HG03103 (cell line): ENCODE data around the gene FILIP1L.

Experiments used
- ATAC-seq: cut with Tn5 transposase; IDR thresholded peaks from one replicate; pipeline ENCODE4 v1.9.1; 2021; ENCODE audit warnings: low read depth; ENCODE audit not compliant: unreplicated experiment

FILIP1L gene

DNA sequence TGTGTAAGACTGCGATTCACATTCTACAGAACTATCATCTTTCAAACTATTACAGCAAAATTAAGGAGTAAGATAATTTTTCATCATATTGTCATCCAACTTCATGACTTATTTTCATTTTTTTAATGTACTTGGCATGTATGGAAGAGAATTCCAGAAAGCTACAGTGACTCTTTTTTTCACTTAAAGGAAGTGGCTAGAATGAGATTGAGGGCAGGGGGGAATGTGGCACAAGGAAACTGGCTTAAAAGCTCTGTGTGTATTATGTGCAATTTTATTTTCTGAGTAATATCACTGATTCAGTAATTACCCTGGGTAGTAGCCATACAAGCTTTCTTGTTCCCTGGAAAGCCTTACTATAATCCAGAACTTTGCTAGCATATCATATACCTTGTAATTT is 94.6 kb downstream of the FILIP1L start:
- no peak for ATAC-seq

DNA sequence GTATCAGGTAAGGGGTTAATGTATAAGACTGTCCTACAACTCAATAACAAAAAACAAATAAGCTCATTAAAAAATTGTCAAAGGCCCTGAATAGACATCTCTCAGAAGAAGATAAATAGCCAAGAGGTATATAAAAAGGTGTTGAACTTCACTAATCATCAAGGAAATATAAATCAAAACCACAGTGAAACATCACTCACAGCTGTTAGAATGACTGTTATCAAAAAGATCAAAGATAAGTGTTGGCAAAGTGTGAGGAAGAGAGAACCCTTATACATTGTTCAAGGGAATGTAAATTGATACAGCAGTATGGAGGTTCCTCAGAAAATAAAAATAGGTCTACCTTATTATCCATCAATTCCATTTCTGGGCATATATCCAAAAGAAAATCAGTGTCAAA is 95.5 kb downstream of the FILIP1L start:
- ATAC-seq: no peak

DNA sequence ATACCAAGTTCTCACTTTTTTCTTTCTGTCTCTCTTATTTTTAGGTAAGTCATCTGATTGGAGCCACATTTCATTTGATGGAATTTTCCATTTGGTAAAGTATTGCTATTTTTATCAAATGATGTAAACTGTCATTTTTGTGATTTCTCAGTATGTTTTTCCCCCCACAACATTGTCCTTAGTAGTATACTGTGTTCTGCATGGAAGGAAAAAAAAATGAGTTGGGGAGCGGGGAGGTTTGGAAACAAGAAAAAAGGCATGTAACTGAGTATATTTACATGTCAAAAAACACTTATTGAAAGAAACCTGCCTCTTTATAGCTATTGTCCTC is 104.2 kb downstream of the FILIP1L start:
- ATAC-seq: no peak

DNA sequence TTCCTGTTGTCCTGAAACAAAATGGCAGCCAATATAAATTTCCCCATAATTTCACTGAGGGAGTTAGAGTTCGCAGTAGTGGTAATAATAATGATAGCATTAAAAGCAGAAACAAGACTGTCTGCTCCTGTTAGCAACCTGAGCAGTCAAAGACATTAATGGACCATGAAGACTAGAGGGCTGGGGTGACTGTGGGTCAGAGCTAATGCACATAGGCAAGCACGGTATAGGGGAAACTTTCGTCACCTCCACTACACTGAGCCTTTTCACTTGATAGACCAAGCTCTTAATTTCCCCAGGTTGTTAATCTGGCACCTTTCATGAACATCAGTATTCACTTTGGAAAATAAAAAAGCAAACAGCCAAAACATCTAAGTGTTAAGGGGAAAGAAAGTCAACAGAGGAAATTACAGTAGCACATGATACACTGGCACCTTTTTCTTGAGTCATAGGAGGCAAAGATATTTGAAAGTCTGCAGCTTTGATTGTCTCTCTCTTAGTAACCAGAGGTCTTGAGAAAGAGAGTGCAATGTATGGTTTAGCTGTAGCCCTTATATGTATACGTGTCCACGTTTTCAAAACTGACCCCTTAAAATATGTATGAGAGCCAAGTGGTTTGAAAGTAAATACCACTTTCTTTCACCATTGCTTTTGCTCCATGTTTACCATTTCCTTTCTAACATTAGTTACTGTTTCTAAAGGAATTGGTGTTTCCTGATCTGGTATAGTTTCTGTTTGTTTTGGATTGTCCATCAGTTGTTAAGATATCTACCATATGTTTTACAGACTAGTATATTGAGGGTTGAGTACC is 104.8 kb downstream of the FILIP1L start:
- ATAC-seq: no peak

DNA sequence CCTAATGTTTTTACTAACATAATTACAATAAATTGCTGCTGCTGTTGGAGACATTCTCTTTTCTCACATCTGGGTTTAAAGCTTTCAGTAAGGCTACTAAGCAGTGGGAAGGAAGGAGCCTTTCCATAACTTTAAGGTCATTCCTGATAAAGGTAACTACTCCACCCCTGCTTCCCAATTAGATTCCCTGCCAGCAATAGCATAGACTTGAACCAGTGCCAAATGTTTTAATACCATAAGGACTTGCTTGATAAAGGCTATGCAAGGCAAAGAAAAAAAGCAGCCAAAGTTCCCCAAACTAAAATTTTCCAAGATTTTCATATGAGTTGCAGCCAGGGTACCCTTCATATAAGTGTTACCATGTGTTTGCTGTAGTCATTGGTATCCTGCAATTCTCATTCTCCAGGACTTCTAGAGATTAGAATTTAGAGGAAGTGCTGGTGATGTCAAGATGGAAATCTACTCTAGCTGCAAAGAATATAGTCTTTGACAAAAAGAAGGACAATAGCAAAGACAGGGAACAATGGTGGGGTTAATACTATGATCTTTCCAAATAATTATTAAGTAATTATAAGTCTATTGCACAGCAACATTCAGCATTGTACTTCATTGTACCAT is 106.1 kb downstream of the FILIP1L start:
- ATAC-seq: no peak

DNA sequence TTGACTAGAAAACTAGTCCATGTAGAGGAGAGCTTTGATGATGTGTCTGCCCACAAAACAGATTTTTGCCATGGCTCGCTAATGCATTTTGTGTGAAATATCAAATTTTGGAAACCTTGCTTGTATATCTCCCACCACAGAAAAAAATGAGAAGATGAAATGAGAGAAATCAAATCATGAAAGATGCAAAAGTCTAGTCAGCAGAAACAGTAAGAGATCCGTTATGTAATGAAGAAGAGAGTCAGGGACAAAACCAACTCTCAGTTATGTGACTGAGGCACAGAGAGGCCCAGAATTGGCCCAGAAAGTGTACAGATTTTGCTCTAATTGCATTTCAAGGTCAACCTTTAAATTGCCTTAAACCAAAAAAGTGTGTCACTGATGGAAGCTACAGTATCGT is 107.0 kb downstream of the FILIP1L start:
- ATAC-seq: no peak

DNA sequence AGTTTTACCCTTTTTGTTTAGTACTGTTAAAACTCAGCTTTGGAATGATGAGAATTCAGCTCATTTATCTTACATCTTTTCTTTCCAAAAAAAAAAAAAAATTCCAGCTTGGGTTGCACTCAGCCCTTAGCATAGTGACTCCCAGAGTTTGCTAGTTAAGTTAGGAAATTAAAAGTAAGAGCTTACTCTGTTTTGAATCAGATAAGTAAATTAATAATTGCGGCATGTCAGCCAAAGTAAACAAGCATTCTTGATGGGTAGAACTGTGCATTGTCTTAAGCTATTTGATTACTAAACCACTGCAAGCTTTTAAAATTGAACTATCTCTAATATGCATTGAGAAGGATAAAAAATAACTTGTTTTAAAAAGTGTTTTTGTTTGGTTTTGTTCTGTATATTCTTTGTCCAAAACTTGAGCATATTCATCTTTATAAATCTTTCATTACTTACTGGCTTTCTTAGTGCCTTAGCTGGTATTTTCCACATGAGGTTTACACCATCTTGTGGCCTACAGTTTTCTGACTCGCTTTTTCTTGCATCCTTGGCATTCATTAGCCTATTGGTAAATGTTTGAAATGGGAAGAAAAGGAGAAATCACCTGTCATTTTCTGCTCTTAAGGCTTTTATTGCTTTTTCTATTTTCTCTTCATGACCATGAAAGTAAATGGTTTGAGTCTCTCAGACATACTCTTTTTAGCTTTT is 107.6 kb downstream of the FILIP1L start:
- ATAC-seq: no peak

DNA sequence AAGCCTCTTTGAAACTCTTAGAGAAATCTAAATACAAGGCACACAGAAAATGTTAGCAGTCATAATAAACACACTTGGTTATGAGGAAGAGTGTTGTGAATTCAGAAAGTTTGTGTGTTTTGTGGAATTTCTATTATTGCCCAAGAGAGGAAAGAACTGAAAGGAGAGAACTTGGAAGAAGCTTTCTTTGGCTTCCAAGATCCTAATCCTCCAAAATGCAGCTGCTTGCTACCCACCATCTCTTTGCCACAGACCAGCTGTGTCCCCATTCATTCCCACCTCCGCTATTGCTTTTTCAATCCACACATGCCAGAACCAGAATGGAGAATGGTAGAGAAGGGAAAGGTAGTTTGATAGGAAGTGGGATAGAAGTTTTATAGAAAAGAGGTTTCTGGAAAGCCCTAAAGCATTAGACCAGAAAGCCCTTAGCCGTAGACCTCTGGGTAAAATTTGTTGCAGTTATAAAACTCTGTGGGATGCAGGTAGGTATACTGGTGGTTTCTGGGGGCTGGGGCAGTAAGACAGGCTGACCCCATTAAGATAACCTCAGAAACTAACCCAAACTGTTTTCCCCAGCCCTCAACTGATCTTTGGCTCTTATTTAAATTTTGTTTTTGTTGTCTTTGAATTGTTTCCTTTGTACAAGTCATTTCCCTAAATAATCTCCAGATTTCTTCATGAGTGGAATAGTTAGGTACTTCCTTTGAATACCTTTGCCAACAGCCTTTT is 108.5 kb downstream of the FILIP1L start:
- no peak for ATAC-seq

DNA sequence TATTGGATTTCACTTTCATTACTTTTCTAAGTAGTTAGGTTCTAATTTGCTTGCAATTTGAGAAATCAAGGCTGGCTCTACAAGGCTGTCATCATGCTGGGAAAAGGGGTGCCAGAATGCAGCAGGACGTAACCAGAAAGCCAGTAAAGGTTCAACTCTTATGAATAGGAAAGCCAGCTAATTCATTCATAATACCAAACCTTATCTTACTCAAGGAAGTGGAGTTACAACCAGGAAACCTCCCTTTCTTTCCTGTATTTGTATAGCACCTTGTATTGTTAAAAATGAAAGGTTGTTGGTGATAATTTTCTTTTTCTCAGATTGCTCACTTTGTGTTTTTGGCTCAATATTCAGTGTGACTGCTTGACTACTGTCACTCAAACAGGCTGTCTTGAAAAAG is 109.4 kb downstream of the FILIP1L start:
- no peak for ATAC-seq

DNA sequence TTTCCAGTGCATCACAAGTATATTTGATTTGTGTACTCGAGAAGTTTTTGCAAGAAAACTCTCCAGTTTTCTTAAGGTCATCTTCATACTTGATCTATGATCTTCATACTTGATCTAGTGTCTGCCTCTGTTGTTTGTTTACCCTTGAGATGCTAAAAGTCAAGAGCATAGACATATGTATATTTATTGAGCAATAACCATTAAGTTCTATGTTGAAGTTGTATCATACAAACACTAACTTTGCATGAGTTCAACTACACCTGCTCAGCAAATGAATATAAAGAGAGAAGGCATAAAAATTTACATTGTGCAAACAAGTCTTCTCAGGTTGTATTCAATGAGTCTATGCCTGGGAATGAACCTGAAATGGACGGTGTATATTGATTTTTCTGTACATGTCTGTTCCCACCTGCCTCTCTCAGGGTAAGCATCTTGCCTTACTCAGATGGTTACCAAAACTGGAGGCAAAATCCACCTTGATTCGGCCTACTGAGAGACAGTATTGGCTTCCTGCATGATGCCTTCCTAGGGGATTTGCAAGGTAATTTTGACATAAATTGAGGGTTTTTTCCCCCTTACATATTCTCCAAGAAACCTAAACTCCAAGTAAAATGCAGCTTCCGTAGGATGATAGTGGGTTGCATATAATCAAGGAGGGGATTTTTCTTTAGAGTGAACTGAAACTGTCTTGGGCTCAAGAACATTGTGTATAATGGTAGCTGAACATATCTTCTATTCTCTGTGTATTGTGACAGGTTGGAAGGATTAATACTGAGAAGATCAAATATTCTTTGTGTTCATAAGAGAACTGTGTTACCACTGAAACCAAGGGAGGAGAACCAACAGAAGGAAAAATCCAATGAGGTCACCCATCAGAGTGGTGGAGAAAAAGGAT is 110.4 kb downstream of the FILIP1L start:
- no peak for ATAC-seq

DNA sequence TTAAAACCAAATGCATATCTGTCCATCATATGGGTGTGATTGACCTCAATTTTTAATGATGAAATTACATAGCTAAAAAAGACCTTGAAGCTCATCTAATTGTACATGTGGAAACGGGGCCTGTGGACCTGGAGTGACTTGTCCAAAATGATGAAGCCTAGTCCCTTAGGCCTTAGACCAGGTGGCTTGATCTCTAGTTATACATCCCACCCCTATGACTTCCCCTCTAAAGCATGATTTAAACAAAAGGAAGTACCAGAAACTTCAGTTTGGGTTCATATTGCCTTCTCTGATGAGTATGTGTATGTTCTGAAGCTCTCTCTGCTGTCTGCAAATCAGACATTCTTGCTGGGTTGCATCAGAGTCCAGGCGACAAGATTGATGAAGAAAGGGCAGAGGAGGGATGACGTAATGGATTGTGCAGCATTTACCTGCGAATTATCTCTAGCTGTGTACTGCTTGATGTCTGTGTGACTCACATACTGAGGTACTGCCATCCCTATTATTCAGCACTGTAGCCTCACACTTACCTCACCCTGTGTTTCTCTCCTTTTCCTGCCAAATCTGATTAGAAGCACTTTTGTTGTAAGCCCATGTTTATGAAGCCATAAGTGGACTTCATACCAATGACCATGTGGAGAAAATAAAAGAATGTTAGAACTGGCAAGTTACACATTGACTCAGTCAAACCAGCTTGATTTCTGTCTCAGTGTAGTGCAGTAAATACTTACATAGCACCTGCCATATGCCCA is 111.5 kb downstream of the FILIP1L start:
- no peak for ATAC-seq

DNA sequence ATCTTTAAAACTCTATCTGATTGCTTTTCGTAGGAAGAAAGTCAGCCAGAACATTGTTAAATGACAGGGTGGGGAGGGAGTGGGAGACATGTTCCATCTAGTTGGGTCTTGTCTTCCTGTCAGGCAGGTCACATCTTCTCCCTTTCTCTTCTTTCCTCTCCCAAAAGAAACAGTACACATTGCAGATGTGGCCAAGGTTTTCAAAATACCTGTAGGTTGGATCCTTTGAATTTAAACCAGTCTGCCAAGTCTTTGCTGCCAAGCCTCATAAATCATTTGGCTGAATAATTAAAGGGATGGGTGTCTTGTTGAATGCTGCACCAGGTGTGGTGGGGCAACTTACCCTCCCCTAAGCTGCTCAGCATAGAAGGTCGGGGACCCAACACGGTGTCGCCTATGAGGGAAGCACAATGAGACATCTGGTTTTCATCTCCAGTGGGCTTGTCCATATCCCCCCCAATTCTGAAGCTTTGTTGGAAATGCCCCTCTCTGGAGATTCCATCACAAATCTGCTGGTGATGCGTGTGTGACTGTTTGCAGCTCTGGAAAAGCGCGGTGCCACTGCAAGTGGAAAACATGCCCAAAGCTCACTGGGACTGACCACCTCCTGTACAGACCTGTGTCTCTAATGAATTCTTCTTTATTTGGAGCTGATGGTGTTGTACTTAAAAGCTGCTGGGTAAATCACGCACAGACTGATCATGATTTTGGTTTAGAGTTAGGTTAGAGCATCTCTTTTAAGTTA is 112.6 kb downstream of the FILIP1L start:
- ATAC-seq: no peak

DNA sequence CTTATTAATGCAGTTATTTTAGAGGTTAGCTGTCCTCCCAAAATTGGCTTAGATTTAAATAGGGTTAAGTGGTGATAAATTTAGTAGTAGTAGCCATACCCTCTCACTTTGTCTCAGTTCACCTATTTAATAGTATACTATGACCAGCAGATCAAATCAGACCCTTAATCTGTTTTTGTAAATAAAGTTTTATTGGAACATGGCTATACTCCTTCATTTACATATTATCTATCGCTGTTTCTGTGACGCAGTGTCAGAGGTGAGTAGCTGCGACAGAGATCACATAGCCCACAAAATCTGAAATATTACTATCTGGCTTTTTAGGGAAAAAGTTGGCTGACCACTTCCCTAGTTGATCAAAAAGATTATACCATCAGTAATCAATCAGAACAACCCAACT is 113.2 kb downstream of the FILIP1L start:
- ATAC-seq: no peak

DNA sequence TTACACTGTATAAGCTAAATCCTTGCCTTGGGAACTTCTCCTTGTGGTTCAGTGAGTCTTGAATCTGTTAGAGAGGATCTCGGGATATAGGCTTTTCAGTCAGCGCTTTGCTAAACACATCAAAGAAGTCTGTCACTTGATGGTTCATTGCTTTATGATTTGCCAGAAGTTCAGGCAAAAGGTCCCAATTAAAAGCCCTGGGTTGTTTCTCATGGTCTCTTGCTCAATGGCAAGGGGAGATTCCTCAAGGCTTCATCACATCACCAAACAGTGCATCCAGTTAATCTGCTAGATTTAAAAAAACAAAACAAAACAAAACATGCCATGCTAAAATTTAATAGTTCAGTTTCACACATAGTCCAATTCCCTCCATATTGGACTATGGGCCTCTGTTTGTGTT is 114.8 kb downstream of the FILIP1L start:
- no peak for ATAC-seq

DNA sequence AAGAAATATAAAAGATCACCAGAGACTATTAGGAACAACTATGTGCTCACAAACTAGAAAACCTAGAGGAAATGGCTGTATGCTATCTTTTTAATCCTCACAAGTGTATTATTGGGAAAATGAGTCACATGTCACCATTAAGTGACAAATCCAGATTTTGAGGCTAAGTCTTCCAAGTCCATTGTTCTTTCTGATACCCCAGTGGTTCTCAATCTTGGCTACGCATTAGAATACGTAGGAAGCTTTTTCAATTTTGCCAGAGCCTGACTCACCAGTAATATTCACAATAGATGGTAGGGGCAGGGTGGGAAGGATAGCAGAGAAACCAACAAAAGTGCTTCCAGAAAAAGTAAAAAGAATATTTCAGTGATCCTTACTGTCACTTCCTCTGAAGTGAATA is 117.0 kb downstream of the FILIP1L start:
- ATAC-seq: no peak

DNA sequence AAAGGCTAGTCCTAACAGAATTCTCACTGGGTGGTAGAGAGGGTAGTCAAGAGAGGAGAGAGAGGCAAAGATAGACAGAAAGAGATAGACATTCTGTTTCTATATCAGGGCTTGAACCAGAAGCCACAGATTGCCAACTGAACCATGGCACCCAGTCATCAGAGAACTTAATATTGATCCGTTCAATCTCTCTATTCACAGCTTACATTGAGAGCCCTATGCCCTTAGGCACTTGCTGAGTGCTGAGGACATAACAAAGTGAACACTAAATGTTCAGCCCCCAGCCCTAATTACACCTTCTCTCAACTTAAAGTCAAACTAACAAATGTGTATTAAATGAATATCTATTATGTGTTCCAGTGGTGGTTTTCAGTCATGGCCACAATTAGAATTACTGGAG is 124.1 kb downstream of the FILIP1L start:
- no peak for ATAC-seq

DNA sequence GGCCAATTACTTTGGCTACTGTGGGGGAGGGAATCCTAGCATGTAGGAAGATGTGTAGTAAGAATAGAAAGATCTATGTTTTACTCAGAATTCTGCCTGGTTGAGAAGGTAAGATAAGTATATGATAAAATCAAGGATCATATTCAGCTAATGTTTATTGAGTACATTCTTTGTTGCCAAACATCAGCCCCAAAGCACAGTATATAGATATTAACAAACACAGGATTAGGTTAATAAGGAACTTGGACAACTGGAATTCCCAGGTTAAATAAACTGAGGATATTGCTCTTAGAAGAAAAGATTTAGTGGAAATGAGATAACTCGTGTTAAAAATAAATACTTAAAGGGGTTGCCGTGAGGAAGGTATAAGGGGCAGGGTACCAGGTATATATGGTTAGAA is 129.6 kb downstream of the FILIP1L start:
- ATAC-seq: no peak

DNA sequence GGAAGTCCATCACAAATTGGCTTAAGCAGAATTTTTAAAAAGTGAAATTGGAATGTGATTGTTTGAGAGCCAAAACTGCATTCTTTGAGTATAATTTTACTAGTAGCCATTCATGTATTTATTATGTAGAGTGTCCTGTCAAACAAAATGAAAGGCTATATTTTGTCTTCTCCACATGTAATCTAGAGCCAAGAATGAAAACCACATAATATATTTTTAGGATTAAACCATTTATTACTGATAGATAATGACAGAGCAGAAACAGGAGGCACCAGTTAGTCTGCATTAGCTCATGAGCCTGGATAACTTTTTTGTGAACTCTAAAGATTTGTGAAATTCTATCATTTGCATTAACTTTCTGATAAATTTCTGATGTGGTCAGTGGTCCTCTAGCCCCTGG is 130.2 kb downstream of the FILIP1L start:
- no peak for ATAC-seq

DNA sequence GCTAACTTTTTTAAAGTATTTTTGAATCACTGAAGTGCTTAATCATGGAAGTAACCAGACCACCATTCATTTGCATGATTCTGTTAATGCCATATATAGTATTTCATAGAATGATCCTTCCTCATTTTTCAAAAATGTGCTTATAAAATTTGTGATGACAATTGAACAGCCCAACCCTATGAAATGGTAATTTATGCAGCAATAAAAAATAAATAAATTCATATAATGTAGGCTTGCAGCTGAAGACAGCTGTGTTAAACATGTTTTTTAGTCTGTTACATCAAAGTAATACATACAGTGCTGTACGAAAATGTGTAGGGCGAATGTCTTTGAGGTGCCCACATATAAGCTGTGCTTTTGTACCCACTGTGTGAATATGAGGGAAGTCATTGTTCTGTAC is 131.7 kb downstream of the FILIP1L start:
- ATAC-seq: no peak
